Left ventricle myocardium inferior (tissue), 1 donor: ENCODE data around the gene ZNF821. TPM values are rescaled to one million over a fixed set of nuclear protein-coding genes. Genes with fewer than 3 reads are reported as not detected.
A peak's percentile ranks its signal among the peaks of the same experiment; 100 is the strongest.

Experiments
- DNase-seq: peaks from one replicate; pipeline ENCODE4 v3.0.0-alpha.2; 2020
- H3K27ac ChIP-seq: fragments of 200-600 bp; replicated peaks from 2 replicates; pipeline ENCODE4 v1.8.0; 2021
- H3K27me3 ChIP-seq: fragments of 200-600 bp; 2 replicates; pipeline ENCODE4 v1.8.0; 2021; ENCODE audit warnings: low read depth
- H3K36me3 ChIP-seq: fragments of 200-600 bp; 2 replicates; pipeline ENCODE4 v1.8.0; 2021
- H3K4me1 ChIP-seq: fragments of 200-600 bp; 2 replicates; pipeline ENCODE4 v1.8.0; 2021
- H3K4me3 ChIP-seq: fragments of 200-600 bp; 2 replicates; pipeline ENCODE4 v1.8.0; 2021; ENCODE audit warnings: mild to moderate bottlenecking, moderate library complexity
- H3K9me3 ChIP-seq: fragments of 200-600 bp; replicated peaks from 2 replicates; pipeline ENCODE4 v1.8.0; 2021
- intact Hi-C: fragments of 100-400 bp; cut with micrococcal nuclease; formaldehyde crosslinking; loops from one replicate; pipeline ENCODE4 v1.11.0; 2022
- total RNA-seq: library from RNA; stranded (reverse); fragmentation: NEBNext Ultra II Directional; extraction: Animal tissue kit (Norgen Biotek cat#: 25700); gene quantifications from one replicate; pipeline ENCODE4 v1.2.1, GENCODE V29; 2021
- TF ChIP-seq, protein P1 (sequence below): fragments of 200-600 bp; IDR thresholded peaks from 2 replicates; pipeline ENCODE4 v1.8.0; 2021; ENCODE audit warnings: antibody characterized with exemption, mild to moderate bottlenecking, borderline replicate concordance
- donor health status: DM: no; HTN: yes; CAD: no; lungs with severe emphysema.

Gene ZNF821
- total RNA-seq, 1 donor from 2014 or later: 3.0 TPM

DNA sequence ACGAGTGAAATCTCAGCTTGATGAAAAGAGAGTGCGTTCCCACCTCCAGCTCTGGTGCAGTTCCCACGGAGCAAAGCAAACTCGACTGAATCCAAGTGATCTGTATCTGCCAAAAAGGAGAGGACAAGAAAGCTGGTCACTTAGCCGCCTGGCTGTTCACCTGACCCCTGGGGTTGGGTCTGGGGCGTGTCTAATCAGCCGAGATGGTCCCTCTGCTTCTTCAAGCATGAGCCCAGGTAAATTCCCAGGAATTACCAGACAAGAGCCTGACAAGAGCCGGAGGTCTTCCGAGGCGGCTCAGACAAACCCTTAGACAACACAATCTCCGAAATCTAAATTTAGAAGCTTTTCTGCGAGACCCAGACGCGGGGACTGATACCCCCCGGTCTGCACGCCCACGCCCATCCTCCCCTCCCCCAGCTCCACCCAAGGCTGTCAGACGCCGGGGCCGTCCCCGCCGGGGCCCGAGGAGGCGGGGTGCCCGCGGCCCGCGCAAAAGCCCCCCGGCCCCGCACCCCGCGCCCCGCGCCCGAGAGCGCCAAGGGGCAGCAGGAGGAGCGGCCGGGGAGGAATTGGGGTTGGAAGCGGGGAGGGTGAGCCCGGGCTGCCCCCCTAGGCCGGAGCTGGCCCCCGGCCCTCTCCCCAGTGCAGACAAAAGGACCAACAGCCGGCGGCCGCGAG lies 674 bp downstream of the ZNF821 start:
- H3K4me1 ChIP-seq: peaks cover 32% of the 10 kb centered on the region
- peak; percentile 31 for DNase-seq
- H3K27me3 ChIP-seq: no peaks in the 10 kb centered on the region
- TF ChIP-seq, protein P1, sequence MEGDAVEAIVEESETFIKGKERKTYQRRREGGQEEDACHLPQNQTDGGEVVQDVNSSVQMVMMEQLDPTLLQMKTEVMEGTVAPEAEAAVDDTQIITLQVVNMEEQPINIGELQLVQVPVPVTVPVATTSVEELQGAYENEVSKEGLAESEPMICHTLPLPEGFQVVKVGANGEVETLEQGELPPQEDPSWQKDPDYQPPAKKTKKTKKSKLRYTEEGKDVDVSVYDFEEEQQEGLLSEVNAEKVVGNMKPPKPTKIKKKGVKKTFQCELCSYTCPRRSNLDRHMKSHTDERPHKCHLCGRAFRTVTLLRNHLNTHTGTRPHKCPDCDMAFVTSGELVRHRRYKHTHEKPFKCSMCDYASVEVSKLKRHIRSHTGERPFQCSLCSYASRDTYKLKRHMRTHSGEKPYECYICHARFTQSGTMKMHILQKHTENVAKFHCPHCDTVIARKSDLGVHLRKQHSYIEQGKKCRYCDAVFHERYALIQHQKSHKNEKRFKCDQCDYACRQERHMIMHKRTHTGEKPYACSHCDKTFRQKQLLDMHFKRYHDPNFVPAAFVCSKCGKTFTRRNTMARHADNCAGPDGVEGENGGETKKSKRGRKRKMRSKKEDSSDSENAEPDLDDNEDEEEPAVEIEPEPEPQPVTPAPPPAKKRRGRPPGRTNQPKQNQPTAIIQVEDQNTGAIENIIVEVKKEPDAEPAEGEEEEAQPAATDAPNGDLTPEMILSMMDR: no peak
- peak overlapping the region; percentile 90 for H3K27ac ChIP-seq
- intact Hi-C loops: loop anchor here (5.0 kb wide), 1 partner anchor 79 kb away; no protein-coding TSS in a partner anchor
- H3K9me3 ChIP-seq: no peaks in the 10 kb centered on the region
- peaks cover 26% of the 10 kb centered on the region for H3K36me3 ChIP-seq
- H3K4me3 ChIP-seq: peak overlapping the region; percentile 97

DNA sequence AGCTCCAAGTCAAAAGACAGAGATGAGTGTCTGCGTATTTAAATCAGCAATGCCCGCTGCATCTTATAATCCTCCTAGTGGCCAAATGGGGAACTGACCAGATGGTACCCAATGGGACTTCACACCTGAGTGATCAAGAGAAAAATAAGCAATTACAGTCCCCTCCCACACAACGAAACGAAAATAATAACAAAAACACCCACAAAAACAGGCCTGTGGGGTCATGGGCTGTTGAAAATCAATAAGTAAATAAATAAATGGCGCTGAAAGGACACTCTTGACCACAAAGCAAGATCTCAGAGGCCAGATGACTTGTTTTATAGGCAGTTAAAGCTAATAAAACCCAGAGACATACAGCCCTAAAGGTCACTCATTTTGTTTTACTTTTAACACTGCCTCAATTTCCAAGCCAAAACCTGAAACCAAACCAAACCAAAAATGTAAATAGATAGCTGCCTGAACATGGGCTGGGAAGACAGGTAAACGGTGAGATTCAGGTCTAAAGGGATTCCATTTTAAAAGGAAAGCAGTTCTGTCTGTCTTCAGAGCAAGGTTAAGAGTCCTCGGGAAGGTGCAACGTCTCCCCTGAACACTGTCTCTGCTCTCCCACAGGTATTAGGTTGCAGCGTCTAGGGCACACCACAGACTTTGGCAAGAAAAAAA lies 1.3 kb downstream of the ZNF821 start:
- peak overlapping the region; percentile 97 for H3K4me3 ChIP-seq
- TF ChIP-seq, protein P1: peak; percentile 95
- H3K27ac ChIP-seq: peak overlapping the region; percentile 90
- no peaks in the 10 kb centered on the region for H3K27me3 ChIP-seq
- DNase-seq: no peak
- H3K9me3 ChIP-seq: no peaks in the 10 kb centered on the region
- H3K4me1 ChIP-seq: peaks cover 32% of the 10 kb centered on the region
- peaks cover 29% of the 10 kb centered on the region for H3K36me3 ChIP-seq
- intact Hi-C loops: loop anchor here (5.0 kb wide), 1 partner anchor 80 kb away; no protein-coding TSS in a partner anchor

DNA sequence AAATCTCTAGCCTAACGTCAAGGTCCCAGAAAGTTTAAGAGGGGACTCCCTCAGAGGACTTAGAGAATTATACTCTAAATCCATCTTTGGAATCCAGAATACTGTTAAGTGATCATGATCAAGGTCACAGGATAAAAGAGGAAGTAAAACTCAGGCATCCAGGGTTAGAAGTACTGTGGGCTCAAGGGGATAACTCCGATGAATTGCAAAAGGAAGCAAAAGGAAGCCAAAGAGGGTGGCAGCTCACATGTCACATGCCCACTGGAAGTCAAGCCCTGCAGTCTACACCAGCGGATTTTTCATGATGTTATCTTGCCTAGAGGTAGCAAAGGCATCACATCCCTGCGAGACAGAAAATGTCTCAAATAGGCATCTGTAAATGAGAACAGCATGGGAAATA lies 3.8 kb downstream of the ZNF821 start:
- H3K4me1 ChIP-seq: peaks cover 32% of the 10 kb centered on the region
- TF ChIP-seq, protein P1: no peak
- no peak for DNase-seq

DNA sequence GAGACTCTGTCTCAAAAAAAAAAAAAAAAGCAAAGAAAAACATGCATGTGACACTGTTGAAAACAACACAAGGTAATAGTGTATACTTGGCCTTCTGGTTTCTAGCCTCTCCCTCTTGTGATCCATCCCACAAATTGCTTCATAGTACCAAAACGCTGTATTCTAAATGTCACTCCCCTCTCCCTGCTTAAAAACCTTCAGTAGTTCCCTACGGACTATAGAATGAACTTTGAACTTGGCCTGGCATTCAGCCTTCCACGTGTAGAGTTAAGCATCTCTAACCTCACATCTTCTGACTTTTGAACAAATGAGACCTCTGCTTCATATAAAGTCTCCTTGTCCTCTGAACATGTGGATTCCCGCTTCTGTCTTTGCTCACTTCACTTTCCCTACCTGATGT lies 5.1 kb downstream of the ZNF821 start:
- H3K4me3 ChIP-seq: no peak overlapping the region
- no peak for DNase-seq
- TF ChIP-seq, protein P1: no peak
- H3K27me3 ChIP-seq: no peaks in the 10 kb centered on the region
- H3K9me3 ChIP-seq: no peaks in the 10 kb centered on the region
- intact Hi-C loops: no loop called here
- H3K4me1 ChIP-seq: peaks cover 19% of the 10 kb centered on the region
- H3K36me3 ChIP-seq: peaks cover 58% of the 10 kb centered on the region
- H3K27ac ChIP-seq: no peak overlapping the region

More for the DNA sequence above, 3.8 kb downstream of the ZNF821 start:
- Histone ChIP-seq H3K27ac (no peak overlapping the region), H3K36me3 (peaks cover 50% of the 10 kb centered on the region), H3K4me3 (no peak overlapping the region), H3K27me3 (no peaks in the 10 kb centered on the region), H3K9me3 (no peaks in the 10 kb centered on the region)
- intact Hi-C loops: loop anchor here (5.0 kb wide), 1 partner anchor 82 kb away; no protein-coding TSS in a partner anchor

DNA sequence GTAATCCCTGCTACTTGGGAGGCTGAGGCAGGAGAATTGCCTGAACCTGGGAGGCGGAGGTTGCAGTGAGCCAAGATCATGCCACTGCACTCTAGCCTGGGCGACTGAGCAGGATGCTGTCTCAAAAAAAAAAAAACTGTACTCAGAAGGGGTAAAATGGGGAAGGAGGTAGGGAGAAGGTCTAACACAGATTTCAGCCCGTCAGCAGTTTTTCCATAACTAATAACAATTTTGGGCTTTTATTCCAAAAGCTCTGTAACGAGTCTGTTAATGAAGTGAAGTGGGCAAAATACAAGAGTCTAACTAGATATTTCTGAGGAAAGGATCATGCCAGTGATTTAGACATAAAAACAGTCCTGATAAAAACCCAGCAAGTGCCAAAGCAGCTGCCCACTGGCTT lies 10.8 kb downstream of the ZNF821 start:
- H3K9me3 ChIP-seq: no peaks in the 10 kb centered on the region
- no peak overlapping the region for H3K4me3 ChIP-seq
- H3K36me3 ChIP-seq: peaks cover 37% of the 10 kb centered on the region
- no peak overlapping the region for H3K27ac ChIP-seq
- H3K27me3 ChIP-seq: no peaks in the 10 kb centered on the region
- H3K4me1 ChIP-seq: no peaks in the 10 kb centered on the region
- DNase-seq: no peak
- intact Hi-C loops: no loop called here
- TF ChIP-seq, protein P1: no peak
